ENCODE data around the gene LRMDA. TPM values are rescaled to one million over a fixed set of nuclear protein-coding genes. Genes with fewer than 3 reads are reported as not detected.

Gene LRMDA
- total RNA-seq, 1 experiment from 2014 or later: 4.8 TPM

GRCh38 chr10:75887992-75888680 lies 456.7 kb downstream of the LRMDA start:
- no peaks in the 10 kb centered on the region for H3K9me2 ChIP-seq (ENCODE audit: insufficient read depth)
- BruUV-seq (replicated peaks): no TSS peak
- H3K4me3 ChIP-seq (replicated peaks in 1 of 2; ENCODE audit: low read depth in 1 of 2, low read length in 2 of 2): no peak overlapping the region
- ChIA-PET POLR2A (no interaction called here), CTCF (no interaction called here), RAD21 (ENCODE audit: low non-redundant PET in 1 of 2, low total read pairs in 2 of 2, uncharacterized antibody in 2 of 2, unreplicated experiment in 2 of 2) (no interaction called here)
- H3K27ac ChIP-seq (ENCODE audit: low read depth, low read length): no peak overlapping the region
- no peak overlapping the region for H2AFZ ChIP-seq (ENCODE audit: low read depth, low read length, poor library complexity, severe bottlenecking)
- no peak overlapping the region for H3K9ac ChIP-seq (ENCODE audit: low read length)
- DNase-seq (ENCODE audit: low read depth, low spot score) (no peak), ATAC-seq (no peak)
- H3K4me1 ChIP-seq (ENCODE audit: control insufficient read depth in 1 of 2, insufficient read depth in 2 of 2, low read length in 2 of 2): no peaks in the 10 kb centered on the region
- no peaks in the 10 kb centered on the region for H4K20me1 ChIP-seq (ENCODE audit: insufficient read depth)
- H3K9me3 ChIP-seq (ENCODE audit: control insufficient read depth in 1 of 2, insufficient read depth in 1 of 2, low read depth in 1 of 2, low read length in 2 of 2): no peaks in the 10 kb centered on the region
- H3K4me2 ChIP-seq (ENCODE audit: low read length): no peak overlapping the region
- no peak for TF ChIP-seq ZNF274 (IDR thresholded peaks at IDR 0.05; ENCODE audit: low read depth, low read length)
- TF ChIP-seq ZFX (IDR thresholded peaks at IDR 0.05): no peak
- TF ChIP-seq MAX (IDR thresholded peaks at IDR 0.05): no peak
- no peak for TF ChIP-seq ELF1 (IDR thresholded peaks at IDR 0.05; ENCODE audit: borderline replicate concordance, low read depth)
- no peak for TF ChIP-seq RAD21 (IDR thresholded peaks at IDR 0.05; ENCODE audit: low read depth)
- no peak for TF ChIP-seq SRF (IDR thresholded peaks at IDR 0.05; ENCODE audit: low read depth)
- TF ChIP-seq FOSL1 (IDR thresholded peaks at IDR 0.05; ENCODE audit: low read depth): no peak
- no peak for TF ChIP-seq YY1 (IDR thresholded peaks at IDR 0.05; ENCODE audit: extremely low read depth, insufficient replicate concordance, low read depth, low read length)
- TF ChIP-seq REST (IDR thresholded peaks at IDR 0.05; ENCODE audit: low read depth): no peak
- TF ChIP-seq CEBPB (IDR thresholded peaks at IDR 0.05; ENCODE audit: low read depth): no peak
- no peak for TF ChIP-seq EGR1 (IDR thresholded peaks at IDR 0.05; ENCODE audit: low read depth)
- TF ChIP-seq ZBTB33 (IDR thresholded peaks at IDR 0.05; ENCODE audit: extremely low read depth, insufficient replicate concordance, low read length): no peak
- intact Hi-C loops (cut with micrococcal nuclease): no loop called here
- no peaks in the 10 kb centered on the region for H3K27me3 ChIP-seq (ENCODE audit: insufficient read depth, low read length)
- no peaks in the 10 kb centered on the region for H3K36me3 ChIP-seq (ENCODE audit: control insufficient read depth in 1 of 2, insufficient read depth in 2 of 2, low read length in 2 of 2)
- no peaks in the 10 kb centered on the region for H3K79me2 ChIP-seq (ENCODE audit: insufficient read depth, low read length)

Data from HCT116 (cell line).